HL-60 (cell line): ENCODE measurements around the gene ARPC5.

ENCODE experiments used
- DNase-seq, 2 experiments: peaks; one replicate each; pipeline ENCODE4 v3.0.0-alpha.2; 2010 to 2020; ENCODE audit warnings: low read depth in 1 of 2, low spot score in 1 of 2
- H3K27ac ChIP-seq: fragments of 250-450 bp; sonication (Bioruptor Pico); replicated peaks from 2 replicates; pipeline ENCODE4 v1.5.1; 2020; ENCODE audit warnings: mild to moderate bottlenecking, moderate library complexity
- H3K27me3 ChIP-seq: fragments of 250-450 bp; sonication (Bioruptor Pico); 2 replicates; pipeline ENCODE4 v1.5.1; 2021; ENCODE audit warnings: mild to moderate bottlenecking, moderate library complexity; ENCODE audit not compliant: insufficient read depth, poor library complexity, severe bottlenecking
- H3K4me3 ChIP-seq: replicated peaks from 2 replicates; pipeline ENCODE4 v1.5.1; 2011; ENCODE audit warnings: mild to moderate bottlenecking, control low read depth, low read length; ENCODE audit not compliant: insufficient read depth
- GABPA ChIP-seq: IDR thresholded peaks from 2 replicates; pipeline ENCODE4 v1.6.1; 2012; ENCODE audit warnings: low read depth
- POLR2AphosphoS5 ChIP-seq: IDR thresholded peaks from 2 replicates; pipeline ENCODE4 v1.6.1; 2012; ENCODE audit warnings: low read depth
- SPI1 ChIP-seq: IDR thresholded peaks from 2 replicates; pipeline ENCODE4 v1.6.1; 2012; ENCODE audit warnings: low read depth, mild to moderate bottlenecking, borderline replicate concordance
- TF ChIP-seq, protein P1 (sequence below): IDR thresholded peaks from one replicate; pipeline ENCODE4 v1.5.1; 2011; ENCODE audit warnings: low read length, control low read depth, inconsistent platforms; ENCODE audit not compliant: insufficient read depth
- TF ChIP-seq, protein P2 (sequence below): IDR thresholded peaks from 2 replicates; pipeline ENCODE4 v1.6.1; 2012; ENCODE audit warnings: low read depth; ENCODE audit not compliant: insufficient replicate concordance

The ARPC5 gene

GRCh38 chr1:183646776-183647175 lies 11.2 kb upstream of the ARPC5 start:
- TF ChIP-seq, protein P1, sequence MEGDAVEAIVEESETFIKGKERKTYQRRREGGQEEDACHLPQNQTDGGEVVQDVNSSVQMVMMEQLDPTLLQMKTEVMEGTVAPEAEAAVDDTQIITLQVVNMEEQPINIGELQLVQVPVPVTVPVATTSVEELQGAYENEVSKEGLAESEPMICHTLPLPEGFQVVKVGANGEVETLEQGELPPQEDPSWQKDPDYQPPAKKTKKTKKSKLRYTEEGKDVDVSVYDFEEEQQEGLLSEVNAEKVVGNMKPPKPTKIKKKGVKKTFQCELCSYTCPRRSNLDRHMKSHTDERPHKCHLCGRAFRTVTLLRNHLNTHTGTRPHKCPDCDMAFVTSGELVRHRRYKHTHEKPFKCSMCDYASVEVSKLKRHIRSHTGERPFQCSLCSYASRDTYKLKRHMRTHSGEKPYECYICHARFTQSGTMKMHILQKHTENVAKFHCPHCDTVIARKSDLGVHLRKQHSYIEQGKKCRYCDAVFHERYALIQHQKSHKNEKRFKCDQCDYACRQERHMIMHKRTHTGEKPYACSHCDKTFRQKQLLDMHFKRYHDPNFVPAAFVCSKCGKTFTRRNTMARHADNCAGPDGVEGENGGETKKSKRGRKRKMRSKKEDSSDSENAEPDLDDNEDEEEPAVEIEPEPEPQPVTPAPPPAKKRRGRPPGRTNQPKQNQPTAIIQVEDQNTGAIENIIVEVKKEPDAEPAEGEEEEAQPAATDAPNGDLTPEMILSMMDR: no peak
- TF ChIP-seq, protein P2, sequence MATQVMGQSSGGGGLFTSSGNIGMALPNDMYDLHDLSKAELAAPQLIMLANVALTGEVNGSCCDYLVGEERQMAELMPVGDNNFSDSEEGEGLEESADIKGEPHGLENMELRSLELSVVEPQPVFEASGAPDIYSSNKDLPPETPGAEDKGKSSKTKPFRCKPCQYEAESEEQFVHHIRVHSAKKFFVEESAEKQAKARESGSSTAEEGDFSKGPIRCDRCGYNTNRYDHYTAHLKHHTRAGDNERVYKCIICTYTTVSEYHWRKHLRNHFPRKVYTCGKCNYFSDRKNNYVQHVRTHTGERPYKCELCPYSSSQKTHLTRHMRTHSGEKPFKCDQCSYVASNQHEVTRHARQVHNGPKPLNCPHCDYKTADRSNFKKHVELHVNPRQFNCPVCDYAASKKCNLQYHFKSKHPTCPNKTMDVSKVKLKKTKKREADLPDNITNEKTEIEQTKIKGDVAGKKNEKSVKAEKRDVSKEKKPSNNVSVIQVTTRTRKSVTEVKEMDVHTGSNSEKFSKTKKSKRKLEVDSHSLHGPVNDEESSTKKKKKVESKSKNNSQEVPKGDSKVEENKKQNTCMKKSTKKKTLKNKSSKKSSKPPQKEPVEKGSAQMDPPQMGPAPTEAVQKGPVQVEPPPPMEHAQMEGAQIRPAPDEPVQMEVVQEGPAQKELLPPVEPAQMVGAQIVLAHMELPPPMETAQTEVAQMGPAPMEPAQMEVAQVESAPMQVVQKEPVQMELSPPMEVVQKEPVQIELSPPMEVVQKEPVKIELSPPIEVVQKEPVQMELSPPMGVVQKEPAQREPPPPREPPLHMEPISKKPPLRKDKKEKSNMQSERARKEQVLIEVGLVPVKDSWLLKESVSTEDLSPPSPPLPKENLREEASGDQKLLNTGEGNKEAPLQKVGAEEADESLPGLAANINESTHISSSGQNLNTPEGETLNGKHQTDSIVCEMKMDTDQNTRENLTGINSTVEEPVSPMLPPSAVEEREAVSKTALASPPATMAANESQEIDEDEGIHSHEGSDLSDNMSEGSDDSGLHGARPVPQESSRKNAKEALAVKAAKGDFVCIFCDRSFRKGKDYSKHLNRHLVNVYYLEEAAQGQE: no peak
- TF ChIP-seq POLR2AphosphoS5 (no peak), GABPA (no peak), SPI1 (peak; percentile 32; the same call in 1 of the 2 replicates)
- no peak overlapping the region for H3K4me3 ChIP-seq
- no peaks in the 10 kb centered on the region for H3K27me3 ChIP-seq
- H3K27ac ChIP-seq: no peak overlapping the region
- peak in 1 of 2 experiments; percentile 25 for DNase-seq

DNA sequence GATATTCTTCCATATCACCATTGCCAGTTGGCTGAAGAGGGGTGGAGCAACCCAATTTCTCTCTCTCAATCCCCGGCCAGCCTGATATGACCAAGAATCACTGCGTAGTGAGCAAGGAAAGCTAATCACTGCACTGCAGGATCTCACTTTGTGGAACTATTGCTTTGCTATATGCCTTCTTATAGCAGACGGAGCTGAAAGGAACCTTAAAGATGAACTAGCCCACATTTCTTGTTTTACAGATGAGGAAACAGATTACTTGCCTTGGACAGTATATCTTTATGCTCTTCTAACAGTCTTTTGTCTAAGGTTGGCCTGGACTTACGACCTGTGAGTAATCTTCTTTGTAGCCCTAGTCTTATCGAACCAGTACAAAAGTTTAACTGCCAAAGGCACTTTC lies 9.9 kb upstream of the ARPC5 start:
- no peak overlapping the region for H3K4me3 ChIP-seq
- DNase-seq: no peak
- TF ChIP-seq POLR2AphosphoS5: no peak
- TF ChIP-seq GABPA: no peak
- TF ChIP-seq SPI1: no peak
- no peaks in the 10 kb centered on the region for H3K27me3 ChIP-seq
- H3K27ac ChIP-seq: no peak overlapping the region

GRCh38 chr1:183642166-183642565 lies 6.6 kb upstream of the ARPC5 start:
- Histone ChIP-seq H3K27ac (no peak overlapping the region), H3K27me3 (no peaks in the 10 kb centered on the region), H3K4me3 (no peak overlapping the region)
- no peak for DNase-seq
- TF ChIP-seq POLR2AphosphoS5 (no peak), SPI1 (no peak), GABPA (no peak)
- TF ChIP-seq, protein P1: no peak
- TF ChIP-seq, protein P2: no peak

GRCh38 chr1:183640193-183640592 lies 4.6 kb upstream of the ARPC5 start:
- no peak overlapping the region for H3K4me3 ChIP-seq
- TF ChIP-seq POLR2AphosphoS5: no peak
- TF ChIP-seq, protein P1: no peak
- no peak for TF ChIP-seq SPI1
- TF ChIP-seq, protein P2: no peak
- TF ChIP-seq GABPA: no peak
- no peak for DNase-seq

More at GRCh38 chr1:183640193-183640592, 4.6 kb upstream of the ARPC5 start:
- no peak overlapping the region for H3K27ac ChIP-seq
- H3K27me3 ChIP-seq: no peaks in the 10 kb centered on the region
